Activated CD8-positive, alpha-beta T cell treated with anti-CD3 and anti-CD28 coated beads for 36 hours (primary cell): Measurements from ENCODE around the gene REC8. TPM values are rescaled to one million over a fixed set of nuclear protein-coding genes. Genes with fewer than 3 reads are reported as not detected.

Experiments used
- ATAC-seq: fragments of 200-7000 bp; cut with Tn5 transposase; one replicate; pipeline ENCODE4 v1.10.0; 2021; ENCODE audit warnings: mild to moderate bottlenecking, moderate library complexity
- CTCF ChIA-PET: fragments of 350-600 bp; sonication (Branson Sonifier 250); formaldehyde crosslinking; loops from one replicate; lab custom pipeline; 2021; ENCODE audit warnings: antibody characterized with exemption; lab: Charles Lee
- POLR2A ChIA-PET: fragments of 350-600 bp; sonication (Branson Sonifier 250); formaldehyde crosslinking; loops from one replicate; lab custom pipeline; 2021; ENCODE audit warnings: antibody characterized with exemption; lab: Charles Lee
- DNase-seq: peaks from one replicate; pipeline ENCODE4 v3.0.0-alpha.2; 2020
- H3K27ac Mint-ChIP-seq: one replicate; pipeline ENCODE4 v1.8.0; 2021; ENCODE audit warnings: mild to moderate bottlenecking, mixed read lengths
- H3K27me3 Mint-ChIP-seq: one replicate; pipeline ENCODE4 v1.8.0; 2021; ENCODE audit warnings: mixed read lengths
- H3K36me3 Mint-ChIP-seq: one replicate; pipeline ENCODE4 v1.8.0; 2021; ENCODE audit warnings: low read depth, mixed read lengths
- H3K4me1 Mint-ChIP-seq: one replicate; pipeline ENCODE4 v1.8.0; 2021; ENCODE audit warnings: low read depth, mixed read lengths
- H3K4me3 Mint-ChIP-seq: one replicate; pipeline ENCODE4 v1.8.0; 2021; ENCODE audit warnings: mild to moderate bottlenecking, moderate library complexity, mixed read lengths
- H3K9me3 Mint-ChIP-seq: one replicate; pipeline ENCODE4 v1.8.0; 2021; ENCODE audit warnings: mixed read lengths
- CTCF ChIP-seq: fragments of 200-600 bp; IDR thresholded peaks from one replicate; pipeline ENCODE4 v1.8.0; 2022; ENCODE audit warnings: antibody characterized with exemption, mild to moderate bottlenecking
- intact Hi-C: fragments of 100-400 bp; cut with micrococcal nuclease; formaldehyde crosslinking; loops from one replicate; pipeline ENCODE4 v1.10.0; 2022
- total RNA-seq, 2 experiments: library from RNA; stranded (reverse); gene quantifications; one replicate each; pipeline ENCODE4 v1.2.3, GENCODE V29; 2021

REC8 gene
- total RNA-seq, 2 experiments from 2014 or later, result 25.0 to 32.9 TPM

- ChIA-PET CTCF (no interaction called here), POLR2A (interaction anchor here (1.1 to 13.4 kb wide), 4 partner anchors 12 to 50 kb away, joined by 3 to 163 read pairs (median 48); partner anchors contain the start of genes IRF9, REC8 and TM9SF1)
- H3K27me3 Mint-ChIP-seq, result no peaks in the 10 kb centered on the region
- no peak overlapping the region for H3K27ac Mint-ChIP-seq
- H3K4me1 Mint-ChIP-seq, result peaks cover 19% of the 10 kb centered on the region
- DNase-seq (no peak), ATAC-seq (no peak)
- no peak for TF ChIP-seq CTCF
- intact Hi-C loops, result no loop called here
- no peak overlapping the region for H3K4me3 Mint-ChIP-seq
- no peaks in the 10 kb centered on the region for H3K9me3 Mint-ChIP-seq
- peaks cover 32% of the 10 kb centered on the region for H3K36me3 Mint-ChIP-seq
Measured at GRCh38 chr14:24183014-24183481, 11.2 kb downstream of the REC8 start.

GRCh38 chr14:24184104-24184970 lies 12.5 kb downstream of the REC8 start:
- intact Hi-C loops, result no loop called here
- Mint-ChIP-seq H3K4me1 (peaks cover 25% of the 10 kb centered on the region), H3K4me3 (no peak overlapping the region), H3K27me3 (no peaks in the 10 kb centered on the region), H3K9me3 (no peaks in the 10 kb centered on the region), H3K36me3 (peaks cover 34% of the 10 kb centered on the region), H3K27ac (no peak overlapping the region)
- ATAC-seq (no peak), DNase-seq (no peak)
- POLR2A ChIA-PET, result interaction anchor here (0.7 to 13.4 kb wide), 6 partner anchors 13 to 105 kb away, joined by 3 to 163 read pairs (median 6); partner anchors contain the start of genes CHMP4A, IRF9, REC8 and RNF31
- TF ChIP-seq CTCF, result no peak
- CTCF ChIA-PET, result interaction anchor here (1.0 to 1.2 kb wide), 3 partner anchors 11 to 23 kb away, joined by 3 read pairs; partner anchors contain the start of gene IRF9

- ATAC-seq, result no peak
- peaks cover 31% of the 10 kb centered on the region for H3K36me3 Mint-ChIP-seq
- no peak overlapping the region for H3K27ac Mint-ChIP-seq
- peaks cover 28% of the 10 kb centered on the region for H3K4me1 Mint-ChIP-seq
- intact Hi-C loops, result no loop called here
- H3K9me3 Mint-ChIP-seq, result no peaks in the 10 kb centered on the region
- DNase-seq, result no peak
- ChIA-PET POLR2A (interaction anchor here (1.1 to 13.4 kb wide), 5 partner anchors 8 to 24 kb away, joined by 3 to 163 read pairs (median 12); partner anchors contain the start of genes IRF9, REC8 and TM9SF1), CTCF (interaction anchor here (1.0 to 1.3 kb wide), 3 partner anchors 10 to 76 kb away, joined by 3 to 4 read pairs (median 3); partner anchors contain the start of genes IRF9 and TM9SF1)
- H3K27me3 Mint-ChIP-seq, result no peaks in the 10 kb centered on the region
- no peak overlapping the region for H3K4me3 Mint-ChIP-seq
- no peak for TF ChIP-seq CTCF
Measured at GRCh38 chr14:24185026-24185425, 13.1 kb downstream of the REC8 start.

GRCh38 chr14:24185741-24186140 lies 13.9 kb downstream of the REC8 start:
- H3K9me3 Mint-ChIP-seq, result no peaks in the 10 kb centered on the region
- H3K27ac Mint-ChIP-seq, result no peak overlapping the region
- no peak overlapping the region for H3K4me3 Mint-ChIP-seq
- intact Hi-C loops, result no loop called here
- ChIA-PET POLR2A (interaction anchor here (1.1 to 13.4 kb wide), 6 partner anchors 9 to 36 kb away, joined by 3 to 163 read pairs (median 10); partner anchors contain the start of genes IRF9, REC8 and TM9SF1), CTCF (interaction anchor here (1.0 to 1.3 kb wide), 3 partner anchors 9 to 77 kb away, joined by 3 to 4 read pairs (median 3); partner anchors contain the start of genes IRF9 and TM9SF1)
- DNase-seq, result no peak
- peaks cover 30% of the 10 kb centered on the region for H3K4me1 Mint-ChIP-seq
- no peak for ATAC-seq
- peaks cover 30% of the 10 kb centered on the region for H3K36me3 Mint-ChIP-seq
- TF ChIP-seq CTCF, result no peak
- no peaks in the 10 kb centered on the region for H3K27me3 Mint-ChIP-seq
